MCF 10A (cell line): Measurements from ENCODE around the gene AGTPBP1. TPM values are rescaled to one million over a fixed set of nuclear protein-coding genes. Genes with fewer than 3 reads are reported as not detected.
"Not testable (repeated sequence)": the region's sequence is repeated elsewhere in the genome, so short reads cannot be mapped to it uniquely, and the experiment has no call there.

Experiments
- BruUV-seq: library from RNA; stranded (reverse); fragments of 400-500 nt; replicated peaks from 2 replicates; lab custom pipeline; 2021; lab: Mats Ljungman, UMichigan
- CTCF ChIA-PET: fragments of 300-600 bp; sonication (Branson Sonifier 250); formaldehyde crosslinking; extraction: SDS; loops from one replicate; lab custom pipeline; 2021; ENCODE audit warnings: antibody characterized with exemption, inconsistent platforms; lab: Yijun Ruan, JAX
- POLR2A ChIA-PET: fragments of 300-600, 350-650 bp; sonication (Branson Sonifier 250); formaldehyde crosslinking; extraction: SDS; loops from one replicate; lab custom pipeline; 2020; ENCODE audit warnings: antibody characterized with exemption, inconsistent platforms; lab: Yijun Ruan, JAX
- DNase-seq: peaks from one replicate; pipeline ENCODE4 v3.0.0-alpha.2; 2018; ENCODE audit not compliant: unreplicated experiment
- H3K27ac Mint-ChIP-seq: one replicate; pipeline ENCODE4 v1.8.0; 2022; ENCODE audit warnings: mild to moderate bottlenecking, low read depth, mixed read lengths; ENCODE audit not compliant: unreplicated experiment
- H3K27me3 Mint-ChIP-seq: one replicate; pipeline ENCODE4 v1.8.0; 2022; ENCODE audit warnings: mixed read lengths; ENCODE audit not compliant: insufficient read depth, unreplicated experiment
- H3K36me3 Mint-ChIP-seq: one replicate; pipeline ENCODE4 v1.8.0; 2022; ENCODE audit warnings: mild to moderate bottlenecking, moderate library complexity, mixed read lengths; ENCODE audit not compliant: insufficient read depth, unreplicated experiment
- H3K4me1 Mint-ChIP-seq: one replicate; pipeline ENCODE4 v1.8.0; 2022; ENCODE audit warnings: mixed read lengths; ENCODE audit not compliant: insufficient read depth, unreplicated experiment
- H3K4me3 Mint-ChIP-seq: one replicate; pipeline ENCODE4 v1.8.0; 2022; ENCODE audit warnings: mild to moderate bottlenecking, moderate library complexity, mixed read lengths; ENCODE audit not compliant: unreplicated experiment
- H3K9me3 Mint-ChIP-seq: one replicate; pipeline ENCODE4 v1.8.0; 2022; ENCODE audit warnings: mixed read lengths; ENCODE audit not compliant: unreplicated experiment
- CTCF ChIP-seq: fragments of 200-600 bp; IDR thresholded peaks from one replicate; pipeline ENCODE4 v1.8.0; 2022; ENCODE audit warnings: antibody characterized with exemption, mild to moderate bottlenecking; ENCODE audit not compliant: unreplicated experiment
- intact Hi-C: fragments of 100-400 bp; cut with micrococcal nuclease; formaldehyde crosslinking; loops from 2 replicates; pipeline ENCODE4 v1.14.1; 2022
- total RNA-seq: library from RNA; stranded (reverse); gene quantifications from 2 replicates; pipeline ENCODE4 v1.2.3, GENCODE V29; 2022

The AGTPBP1 gene
- total RNA-seq, 1 experiment from 2014 or later, result 27.2 TPM

GRCh38 chr9:85726737-85727136 lies 15.0 kb downstream of the AGTPBP1 start:
- H3K4me1 Mint-ChIP-seq, result no peaks in the 10 kb centered on the region
- ChIA-PET CTCF (no interaction called here), POLR2A (interaction anchor here (4.1 kb wide), 1 partner anchor 14 kb away, joined by 21 read pairs; the partner anchor contains the start of gene AGTPBP1)
- no peak for TF ChIP-seq CTCF
- no TSS peak for BruUV-seq
- no peak overlapping the region for H3K27ac Mint-ChIP-seq
- intact Hi-C loops, result no loop called here
- H3K27me3 Mint-ChIP-seq, result no peaks in the 10 kb centered on the region
- no peak for DNase-seq
- no peaks in the 10 kb centered on the region for H3K9me3 Mint-ChIP-seq
- no peaks in the 10 kb centered on the region for H3K36me3 Mint-ChIP-seq
- H3K4me3 Mint-ChIP-seq, result no peak overlapping the region

- TF ChIP-seq CTCF, result no peak
- no TSS peak for BruUV-seq
- no peaks in the 10 kb centered on the region for H3K27me3 Mint-ChIP-seq
- no peaks in the 10 kb centered on the region for H3K4me1 Mint-ChIP-seq
- ChIA-PET POLR2A (interaction anchor here (0.5 kb wide), 1 partner anchor 121 kb away, joined by 3 read pairs; no protein-coding TSS in a partner anchor), CTCF (interaction anchor here (1.5 kb wide), 1 partner anchor 25 kb away, joined by 4 read pairs; no protein-coding TSS in a partner anchor)
- intact Hi-C loops, result no loop called here
- no peaks in the 10 kb centered on the region for H3K36me3 Mint-ChIP-seq
- H3K4me3 Mint-ChIP-seq, result no peak overlapping the region
- H3K9me3 Mint-ChIP-seq, result peaks cover 8% of the 10 kb centered on the region
- no peak overlapping the region for H3K27ac Mint-ChIP-seq
- DNase-seq, result no peak
Measured at GRCh38 chr9:85723215-85723614, 18.5 kb downstream of the AGTPBP1 start.

- H3K4me3 Mint-ChIP-seq, POLR2A ChIA-PET, DNase-seq, H3K36me3 Mint-ChIP-seq, H3K4me1 Mint-ChIP-seq, BruUV-seq, H3K9me3 Mint-ChIP-seq, H3K27ac Mint-ChIP-seq, H3K27me3 Mint-ChIP-seq, intact Hi-C loops: not testable (repeated sequence)
- CTCF ChIA-PET, result interaction anchor here (1.3 kb wide), 1 partner anchor 21 kb away, joined by 4 read pairs; no protein-coding TSS in a partner anchor
Measured at GRCh38 chr9:85719411-85719810, 22.3 kb downstream of the AGTPBP1 start.

GRCh38 chr9:85717818-85718217 lies 23.9 kb downstream of the AGTPBP1 start:
- H3K4me1 Mint-ChIP-seq, CTCF ChIA-PET, DNase-seq, H3K36me3 Mint-ChIP-seq, POLR2A ChIA-PET, BruUV-seq, H3K4me3 Mint-ChIP-seq, H3K27ac Mint-ChIP-seq, H3K9me3 Mint-ChIP-seq, intact Hi-C loops, H3K27me3 Mint-ChIP-seq: not testable (repeated sequence)

GRCh38 chr9:85717220-85717619 lies 24.5 kb downstream of the AGTPBP1 start:
- intact Hi-C loops, result no loop called here
- no TSS peak for BruUV-seq
- H3K36me3 Mint-ChIP-seq, result no peaks in the 10 kb centered on the region
- no peak for TF ChIP-seq CTCF
- H3K27ac Mint-ChIP-seq, result no peak overlapping the region
- H3K4me1 Mint-ChIP-seq, result peaks cover 7% of the 10 kb centered on the region
- no peak overlapping the region for H3K4me3 Mint-ChIP-seq
- no peak for DNase-seq
- CTCF ChIA-PET, result no interaction called here
- no peaks in the 10 kb centered on the region for H3K27me3 Mint-ChIP-seq
- peaks cover 8% of the 10 kb centered on the region for H3K9me3 Mint-ChIP-seq
- POLR2A ChIA-PET, result no interaction called here
